HepG2 (cell line): Measurements from ENCODE around the gene COQ8A. TPM values are rescaled to one million over a fixed set of nuclear protein-coding genes. Genes with fewer than 3 reads are reported as not detected.

Experiments used
- ATAC-seq: fragments of 200-7000 bp; cut with Tn5 transposase; 3 replicates; pipeline ENCODE4 v1.9.1; 2020; ENCODE audit warnings: mild to moderate bottlenecking, moderate library complexity
- BruUV-seq: library from RNA; stranded (reverse); fragments of 400-500 nt; replicated peaks from 2 replicates; lab custom pipeline; 2021; lab: Mats Ljungman, UMichigan
- CTCF ChIA-PET: fragments of 300-600 bp; formaldehyde crosslinking; extraction: SDS; loops from one replicate; lab custom pipeline; 2021; ENCODE audit warnings: low total read pairs, inconsistent platforms, low intra/inter-chr PET ratio; lab: Yijun Ruan, JAX
- POLR2A ChIA-PET: fragments of 350-600 bp; sonication (Branson Sonifier 250); formaldehyde crosslinking; loops from one replicate; lab custom pipeline; 2020; ENCODE audit warnings: antibody characterized with exemption, inconsistent platforms; lab: Yijun Ruan, JAX
- DNase-seq: peaks from one replicate; pipeline ENCODE4 v3.0.0-alpha.2; 2015; ENCODE audit warnings: low spot score
- FAIRE-seq: peaks from 3 replicates; lab custom pipeline; 2011; peaks lifted over from hg19 to GRCh38; lab: Jason Lieb, UNC
- H2AFZ ChIP-seq: one replicate; pipeline ENCODE4 v1.6.1; 2011; ENCODE audit warnings: low read length, inconsistent platforms
- H3K27ac ChIP-seq: fragments of 300-600 bp; 3 replicates; pipeline ENCODE4 v1.8.0; 2011; ENCODE audit warnings: mixed run types, mild to moderate bottlenecking, mixed read lengths, low read length, inconsistent platforms; ENCODE audit not compliant: insufficient read depth; ENCODE audit errors: extremely low read length
- H3K27me3 ChIP-seq, 2 experiments: fragments of 200-600 bp in 1 of 2; 2 replicates in 1 of 2; 3 replicates in 1 of 2; pipeline versions ENCODE4 v1.6.0 to v1.8.0; 2011; ENCODE audit warnings: low read length in 2 of 2, mild to moderate bottlenecking in 2 of 2, moderate library complexity in 2 of 2, inconsistent platforms in 1 of 2; ENCODE audit not compliant: insufficient read depth in 2 of 2, control insufficient read depth in 1 of 2
- H3K36me3 ChIP-seq, 2 experiments: fragments of 200-600 bp in 1 of 2; replicated peaks in 1 of 2; 2 replicates in 1 of 2; 3 replicates in 1 of 2; pipeline versions ENCODE4 v1.5.1 to v1.8.0; 2011; ENCODE audit warnings: low read length in 2 of 2, inconsistent platforms in 1 of 2; ENCODE audit not compliant: insufficient read depth in 2 of 2, control insufficient read depth in 1 of 2
- H3K4me1 ChIP-seq: 2 replicates; pipeline ENCODE4 v1.5.1; 2012; ENCODE audit warnings: low read length, inconsistent platforms; ENCODE audit not compliant: insufficient read depth
- H3K4me2 ChIP-seq: 2 replicates; pipeline ENCODE4 v1.6.0; 2011; ENCODE audit warnings: low read depth, low read length, inconsistent platforms
- H3K4me3 ChIP-seq, 3 experiments: fragments of 200-600 bp in 1 of 3; sonication (generic), shearing (Covaris generic) in 1 of 3; replicated peaks in 1 of 3; 2 replicates each; pipeline ENCODE4 v1.5.1; 2011 to 2016; ENCODE audit warnings: low read length in 3 of 3, inconsistent platforms in 2 of 3, low read depth in 2 of 3, mild to moderate bottlenecking in 2 of 3, control low read depth in 1 of 3, mixed read lengths in 1 of 3; ENCODE audit not compliant: insufficient read depth in 1 of 3
- H3K79me2 ChIP-seq: one replicate; pipeline ENCODE4 v1.6.1; 2011; ENCODE audit warnings: low read length, inconsistent platforms; ENCODE audit not compliant: insufficient read depth
- H3K9ac ChIP-seq: 2 replicates; pipeline ENCODE4 v1.6.0; 2011; ENCODE audit warnings: mild to moderate bottlenecking, low read depth, low read length, inconsistent platforms; ENCODE audit not compliant: insufficient read depth
- H3K9me3 ChIP-seq: 2 replicates; pipeline ENCODE4 v1.5.1; 2012; ENCODE audit warnings: mild to moderate bottlenecking, low read length
- H4K20me1 ChIP-seq: 2 replicates; pipeline ENCODE4 v1.6.0; 2011; ENCODE audit warnings: inconsistent platforms, mild to moderate bottlenecking, low read length, moderate library complexity; ENCODE audit not compliant: insufficient read depth
- HMGXB4 ChIP-seq, 2 experiments: sonication (generic) in 1 of 2; formaldehyde crosslinking in 1 of 2; IDR thresholded peaks; 2 replicates each; pipeline versions ENCODE4 v1.4.0 to v1.6.1; 2018 to 2020; ENCODE audit warnings: missing genetic modification reagents in 2 of 2, borderline replicate concordance in 1 of 2, low read depth in 1 of 2, mild to moderate bottlenecking in 1 of 2, missing biosample characterization in 1 of 2
- KAT8 ChIP-seq: IDR thresholded peaks from 2 replicates; pipeline ENCODE4 v1.6.1; 2016; ENCODE audit warnings: missing genetic modification reagents, missing compliant biosample characterization
- KDM3A ChIP-seq: IDR thresholded peaks from 2 replicates; pipeline ENCODE4 v1.6.1; 2018; ENCODE audit warnings: low read depth, missing compliant biosample characterization
- KLF11 ChIP-seq: IDR thresholded peaks from 2 replicates; pipeline ENCODE4 v1.6.1; 2016; ENCODE audit warnings: missing compliant biosample characterization
- KLF9 ChIP-seq: IDR thresholded peaks from 2 replicates; pipeline ENCODE4 v1.6.1; 2016; ENCODE audit warnings: low read depth
- NR0B2 ChIP-seq: sonication (generic); formaldehyde crosslinking; IDR thresholded peaks from 2 replicates; pipeline ENCODE4 v1.4.0; 2020; ENCODE audit warnings: mild to moderate bottlenecking, missing genetic modification reagents
- SAFB2 ChIP-seq: sonication (generic); formaldehyde crosslinking; IDR thresholded peaks from 2 replicates; pipeline ENCODE4 v1.5.1; 2020; ENCODE audit warnings: missing genetic modification reagents, low read depth, mild to moderate bottlenecking, borderline replicate concordance
- SP2 ChIP-seq: sonication (generic); formaldehyde crosslinking; IDR thresholded peaks from 2 replicates; pipeline ENCODE4 v1.5.1; 2020; ENCODE audit warnings: mild to moderate bottlenecking, missing genetic modification reagents
- THAP11 ChIP-seq: IDR thresholded peaks from 2 replicates; pipeline ENCODE4 v1.6.1; 2016; ENCODE audit warnings: missing biosample characterization, missing genetic modification reagents
- ZNF274 ChIP-seq: sonication (generic); formaldehyde crosslinking; IDR thresholded peaks from 2 replicates; pipeline ENCODE4 v1.5.1; 2020; ENCODE audit warnings: mild to moderate bottlenecking, missing genetic modification reagents
- ZNF317 ChIP-seq: sonication (generic); formaldehyde crosslinking; IDR thresholded peaks from 2 replicates; pipeline ENCODE4 v1.5.0; 2020; ENCODE audit warnings: mild to moderate bottlenecking, missing genetic modification reagents
- ZNF343 ChIP-seq: sonication (generic); formaldehyde crosslinking; IDR thresholded peaks from 2 replicates; pipeline ENCODE4 v1.4.0; 2020; ENCODE audit warnings: mild to moderate bottlenecking, missing genetic modification reagents
- ZNF703 ChIP-seq: sonication (generic); formaldehyde crosslinking; IDR thresholded peaks from 2 replicates; pipeline ENCODE4 v1.5.1; 2020; ENCODE audit warnings: missing genetic modification reagents, mild to moderate bottlenecking, moderate library complexity, borderline replicate concordance
- ZNF773 ChIP-seq: sonication (generic); formaldehyde crosslinking; IDR thresholded peaks from 2 replicates; pipeline ENCODE4 v1.4.0; 2020; ENCODE audit warnings: missing genetic modification reagents, borderline replicate concordance
- ZNF782 ChIP-seq: sonication (generic); formaldehyde crosslinking; IDR thresholded peaks from 2 replicates; pipeline ENCODE4 v1.4.0; 2020; ENCODE audit warnings: missing genetic modification reagents, mild to moderate bottlenecking, borderline replicate concordance
- ZZZ3 ChIP-seq: sonication (generic); formaldehyde crosslinking; IDR thresholded peaks from 2 replicates; pipeline ENCODE4 v1.4.0; 2020; ENCODE audit warnings: missing genetic modification reagents, mild to moderate bottlenecking, borderline replicate concordance
- WGBS: methylation state at CpG from one replicate; pipeline ENCODE4 v1.1.6; 2017; ENCODE audit warnings: low lambda C conversion rate; 5-methylcytosine and 5-hydroxymethylcytosine counted together
- in situ Hi-C: cut with HindIII; loops from 2 replicates; pipeline ENCODE4 v1.10.0; 2017; ENCODE audit warnings: low pct_unique_long_range_greater_than_20kb; ENCODE audit not compliant: extremely low pct_ligation_motif_present
- intact Hi-C: fragments of 100-400 bp; cut with micrococcal nuclease; formaldehyde crosslinking; loops from one replicate; pipeline ENCODE4 v1.10.0; 2022; ENCODE audit not compliant: unreplicated experiment
- polyA plus RNA-seq, 8 experiments: library from polyadenylated mRNA; depleted of rRNA in 3 of 8; stranded (reverse) in 7 of 8; unstranded in 1 of 8; fragments of >200 nt; fragmentation: Illumina TruSeq in 4 of 8; extraction: Trizol in 4 of 8; gene quantifications; 2 replicates each; pipeline versions ENCODE4 v1.2.1 to v1.2.3, GENCODE V29; 2011 to 2016; ENCODE audit warnings: low read depth in 4 of 8, missing spikeins in 1 of 8, mixed read lengths in 1 of 8; ENCODE audit not compliant: insufficient read depth in 1 of 8
- total RNA-seq, 5 experiments: library from RNA; depleted of rRNA; stranded (reverse); fragments of >200 nt; fragmentation: Illumina TruSeq; extraction: Trizol; gene quantifications; 2 replicates each; pipeline ENCODE4 v1.2.3, GENCODE V29; 2016; ENCODE audit warnings: low read depth in 1 of 5
- TF ChIP-seq, protein P1 (sequence below): sonication (generic); formaldehyde crosslinking; IDR thresholded peaks from 2 replicates; pipeline ENCODE4 v1.4.0; 2020; ENCODE audit warnings: missing genetic modification reagents
- TF ChIP-seq, protein P2 (sequence below): sonication (generic); formaldehyde crosslinking; IDR thresholded peaks from 2 replicates; pipeline ENCODE4 v1.5.0; 2020; ENCODE audit warnings: missing genetic modification reagents
- TF ChIP-seq, protein P3 (sequence below): sonication (generic); formaldehyde crosslinking; IDR thresholded peaks from 2 replicates; pipeline ENCODE4 v1.4.0; 2020; ENCODE audit warnings: mild to moderate bottlenecking, missing genetic modification reagents

Gene COQ8A
- total and polyA plus RNA-seq, 2 of the 13 experiments (the other 11 are each of a cell fraction or from before 2014, with no cell fraction given): 60.4 to 88.7 TPM

DNA sequence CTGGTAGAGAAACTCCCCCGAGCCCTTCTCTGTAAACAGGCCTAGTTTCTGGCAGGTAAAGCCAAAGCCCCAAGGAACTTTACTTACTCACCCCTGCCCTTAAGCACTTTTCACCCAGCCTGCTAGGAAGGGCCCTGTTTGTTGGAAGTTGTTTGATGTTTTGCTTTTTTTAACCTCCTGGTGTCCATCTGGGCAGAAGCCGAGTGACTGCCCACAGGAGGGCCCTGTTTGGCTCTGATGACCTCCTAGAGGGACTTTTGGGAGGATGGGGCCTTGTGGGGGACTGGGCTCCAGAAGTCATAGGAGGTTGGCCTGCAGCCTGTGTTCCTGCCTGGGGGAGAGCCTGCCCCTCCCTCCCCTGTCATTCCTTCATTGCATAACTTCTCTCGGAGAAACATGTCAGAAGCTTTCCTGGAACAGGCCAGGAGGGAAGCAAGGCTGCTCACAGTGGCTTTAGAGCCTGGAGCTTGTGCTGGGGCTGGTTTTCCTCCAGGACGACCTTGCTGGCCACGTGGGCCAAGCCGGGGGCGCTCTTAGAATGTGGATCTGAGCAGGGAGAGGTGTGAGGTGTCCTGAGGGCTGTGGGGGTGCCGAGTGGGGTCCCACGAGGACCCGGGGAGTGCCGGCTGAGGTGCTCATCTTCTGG lies 33.9 kb downstream of the COQ8A start:
- peak; percentile 15 for DNase-seq
- no TSS peak for BruUV-seq
- Histone ChIP-seq H2AFZ (no peak overlapping the region), H3K36me3 (peaks cover 15 to 31% of the 10 kb centered on the region in 2 experiments), H3K27me3 (no peaks in the 10 kb centered on the region; a peak in 1 of 5 replicates), H3K4me2 (peak overlapping the region; percentile 65), H3K27ac (peak overlapping the region; percentile 74), H3K4me3 (peak overlapping the region; percentile 42 to 53 (median 44)), H3K79me2 (peaks cover 23% of the 10 kb centered on the region), H4K20me1 (peaks cover 11% of the 10 kb centered on the region; the same call in 1 of the 2 replicates), H3K9me3 (peaks cover 6% of the 10 kb centered on the region; the same call in 1 of the 2 replicates), H3K9ac (peak overlapping the region; percentile 45), H3K4me1 (peaks cover 41% of the 10 kb centered on the region)
- intact Hi-C loops: loop anchor here (1.0 to 2.0 kb wide), 3 partner anchors 17 to 61 kb away; no protein-coding TSS in a partner anchor
- in situ Hi-C loops: no loop called here
- FAIRE-seq: no peak
- 10% methylated on average over 9 of the region's 11 CpGs for WGBS
- ChIA-PET CTCF (no interaction called here), POLR2A (interaction anchor here (1.9 to 2.6 kb wide), 4 partner anchors 9 to 35 kb away, joined by 6 to 46 read pairs (median 21); partner anchors contain the start of gene COQ8A)
- ATAC-seq: peak; percentile 47
- TF ChIP-seq KLF9 (CRISPR knock-in tag) (no peak), KLF11 (CRISPR knock-in tag) (no peak), NR0B2 (0 out of 2 replicates have a peak, but pooled peaks have one; percentile 48), ZNF317 (CRISPR knock-in tag) (peak; percentile 59; the same call in 1 of the 2 replicates), KDM3A (CRISPR knock-in tag) (no peak), ZZZ3 (CRISPR knock-in tag) (no peak), KAT8 (CRISPR knock-in tag) (0 out of 2 replicates have a peak, but pooled peaks have one; percentile 4), ZNF343 (CRISPR knock-in tag) (peak; percentile 27; the same call in 1 of the 2 replicates), ZNF274 (CRISPR knock-in tag) (no peak), ZNF703 (CRISPR knock-in tag) (no peak), SAFB2 (no peak), ZNF782 (0 out of 2 replicates have a peak, but pooled peaks have one; percentile 41), HMGXB4 (CRISPR knock-in tag; IDR thresholded peaks at IDR 0.05; ENCODE audit: borderline replicate concordance in 1 of 2, low read depth in 1 of 2) (0 out of 4 replicates have a peak, but pooled peaks of 1 of the 2 experiments have one; percentile 39), THAP11 (CRISPR knock-in tag) (0 out of 2 replicates have a peak, but pooled peaks have one; percentile 5), ZNF773 (CRISPR knock-in tag) (0 out of 2 replicates have a peak, but pooled peaks have one; percentile 26), SP2 (CRISPR knock-in tag) (no peak)
- TF ChIP-seq, protein P1, sequence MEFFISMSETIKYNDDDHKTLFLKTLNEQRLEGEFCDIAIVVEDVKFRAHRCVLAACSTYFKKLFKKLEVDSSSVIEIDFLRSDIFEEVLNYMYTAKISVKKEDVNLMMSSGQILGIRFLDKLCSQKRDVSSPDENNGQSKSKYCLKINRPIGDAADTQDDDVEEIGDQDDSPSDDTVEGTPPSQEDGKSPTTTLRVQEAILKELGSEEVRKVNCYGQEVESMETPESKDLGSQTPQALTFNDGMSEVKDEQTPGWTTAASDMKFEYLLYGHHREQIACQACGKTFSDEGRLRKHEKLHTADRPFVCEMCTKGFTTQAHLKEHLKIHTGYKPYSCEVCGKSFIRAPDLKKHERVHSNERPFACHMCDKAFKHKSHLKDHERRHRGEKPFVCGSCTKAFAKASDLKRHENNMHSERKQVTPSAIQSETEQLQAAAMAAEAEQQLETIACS (CRISPR knock-in tag): no peak
- TF ChIP-seq, protein P2, sequence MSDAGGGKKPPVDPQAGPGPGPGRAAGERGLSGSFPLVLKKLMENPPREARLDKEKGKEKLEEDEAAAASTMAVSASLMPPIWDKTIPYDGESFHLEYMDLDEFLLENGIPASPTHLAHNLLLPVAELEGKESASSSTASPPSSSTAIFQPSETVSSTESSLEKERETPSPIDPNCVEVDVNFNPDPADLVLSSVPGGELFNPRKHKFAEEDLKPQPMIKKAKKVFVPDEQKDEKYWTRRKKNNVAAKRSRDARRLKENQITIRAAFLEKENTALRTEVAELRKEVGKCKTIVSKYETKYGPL (CRISPR knock-in tag): 0 out of 2 replicates have a peak, but pooled peaks have one; percentile 36
- TF ChIP-seq, protein P3, sequence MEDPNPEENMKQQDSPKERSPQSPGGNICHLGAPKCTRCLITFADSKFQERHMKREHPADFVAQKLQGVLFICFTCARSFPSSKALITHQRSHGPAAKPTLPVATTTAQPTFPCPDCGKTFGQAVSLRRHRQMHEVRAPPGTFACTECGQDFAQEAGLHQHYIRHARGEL (CRISPR knock-in tag): no peak
